ENCODE data around the gene RHOV. TPM values are rescaled to one million over a fixed set of nuclear protein-coding genes. Genes with fewer than 3 reads are reported as not detected.
A peak's percentile ranks its signal among the peaks of the same experiment; 100 is the strongest.
"Not testable (repeated sequence)": the region's sequence is repeated elsewhere in the genome, so short reads cannot be mapped to it uniquely, and the experiment has no call there.

The RHOV gene
- total RNA-seq, 1 donor from 2014 or later = not detected

GRCh38 chr15:40869686-40870085, 4.3 kb downstream of the RHOV start:
- H3K9me3 ChIP-seq = no peaks in the 10 kb centered on the region
- no peak overlapping the region for H3K4me3 ChIP-seq
- no peak overlapping the region for H3K27ac ChIP-seq
- H3K27me3 ChIP-seq = peaks cover 6% of the 10 kb centered on the region
- DNase-seq = no peak
- no peak for ATAC-seq
- intact Hi-C loops (cut with DNase I) = no loop called here
- H3K36me3 ChIP-seq = no peaks in the 10 kb centered on the region
- H3K4me1 ChIP-seq = peaks cover 10% of the 10 kb centered on the region
- TF ChIP-seq CTCF (IDR thresholded peaks at IDR 0.05) = no peak

GRCh38 chr15:40867199-40867598, 6.8 kb downstream of the RHOV start:
- Histone ChIP-seq H3K27ac (no peak overlapping the region), H3K9me3 (no peaks in the 10 kb centered on the region), H3K4me3 (no peak overlapping the region), H3K4me1 (no peaks in the 10 kb centered on the region), H3K36me3 (no peaks in the 10 kb centered on the region), H3K27me3 (peaks cover 3% of the 10 kb centered on the region)
- intact Hi-C loops (cut with DNase I) = no loop called here
- no peak for TF ChIP-seq CTCF (IDR thresholded peaks at IDR 0.05)
- DNase-seq (no peak), ATAC-seq (no peak)

- intact Hi-C loops (cut with DNase I) = no loop called here
- peaks cover 3% of the 10 kb centered on the region for H3K27me3 ChIP-seq
- no peaks in the 10 kb centered on the region for H3K9me3 ChIP-seq
- no peak for TF ChIP-seq CTCF (IDR thresholded peaks at IDR 0.05)
- ATAC-seq = no peak
- no peak overlapping the region for H3K4me3 ChIP-seq
- no peaks in the 10 kb centered on the region for H3K36me3 ChIP-seq
- no peaks in the 10 kb centered on the region for H3K4me1 ChIP-seq
- H3K27ac ChIP-seq = no peak overlapping the region
- no peak for DNase-seq
Observed at GRCh38 chr15:40863660-40864270, 10.3 kb downstream of the RHOV start.

GRCh38 chr15:40861147-40861546, 12.9 kb downstream of the RHOV start:
- intact Hi-C loops (cut with DNase I); H3K4me3 ChIP-seq; ATAC-seq; H3K4me1 ChIP-seq; H3K36me3 ChIP-seq; H3K9me3 ChIP-seq; H3K27ac ChIP-seq; DNase-seq; H3K27me3 ChIP-seq: not testable (repeated sequence)

GRCh38 chr15:40859206-40859851, 14.7 kb downstream of the RHOV start:
- TF ChIP-seq CTCF (IDR thresholded peaks at IDR 0.05) = peak; percentile 76
- H3K36me3 ChIP-seq = peaks cover 21% of the 10 kb centered on the region
- ATAC-seq = peak; percentile 83
- H3K4me3 ChIP-seq = no peak overlapping the region
- H3K27ac ChIP-seq = no peak overlapping the region
- no peaks in the 10 kb centered on the region for H3K4me1 ChIP-seq
- H3K9me3 ChIP-seq = no peaks in the 10 kb centered on the region
- DNase-seq = peak; percentile 88
- peaks cover 3% of the 10 kb centered on the region for H3K27me3 ChIP-seq
- intact Hi-C loops (cut with DNase I) = no loop called here

GRCh38 chr15:40858706-40859105, 15.3 kb downstream of the RHOV start:
- intact Hi-C loops (cut with DNase I) = no loop called here
- TF ChIP-seq CTCF (IDR thresholded peaks at IDR 0.05) = no peak
- Histone ChIP-seq H3K4me1 (no peaks in the 10 kb centered on the region), H3K27me3 (no peaks in the 10 kb centered on the region), H3K9me3 (no peaks in the 10 kb centered on the region), H3K4me3 (no peak overlapping the region), H3K27ac (no peak overlapping the region), H3K36me3 (peaks cover 27% of the 10 kb centered on the region)
- DNase-seq (no peak), ATAC-seq (no peak)

Data from upper lobe of right lung (tissue), 1 donor.